GM12865 (cell line): ENCODE results near the gene BLOC1S5.

Experiments used
- DNase-seq: peaks from one replicate; pipeline ENCODE4 v3.0.0; 2010; ENCODE audit warnings: low read depth
- H3K4me3 ChIP-seq: 2 replicates; pipeline ENCODE4 v1.5.1; 2011; ENCODE audit warnings: mild to moderate bottlenecking, low read depth, low read length, control low read depth
- TF ChIP-seq, protein P1 (sequence below): IDR thresholded peaks from 2 replicates; pipeline ENCODE4 v1.5.1; 2011; ENCODE audit warnings: low read length, control low read depth, low read depth, inconsistent platforms; ENCODE audit not compliant: insufficient read depth; ENCODE audit errors: missing control alignments

BLOC1S5 gene

DNA sequence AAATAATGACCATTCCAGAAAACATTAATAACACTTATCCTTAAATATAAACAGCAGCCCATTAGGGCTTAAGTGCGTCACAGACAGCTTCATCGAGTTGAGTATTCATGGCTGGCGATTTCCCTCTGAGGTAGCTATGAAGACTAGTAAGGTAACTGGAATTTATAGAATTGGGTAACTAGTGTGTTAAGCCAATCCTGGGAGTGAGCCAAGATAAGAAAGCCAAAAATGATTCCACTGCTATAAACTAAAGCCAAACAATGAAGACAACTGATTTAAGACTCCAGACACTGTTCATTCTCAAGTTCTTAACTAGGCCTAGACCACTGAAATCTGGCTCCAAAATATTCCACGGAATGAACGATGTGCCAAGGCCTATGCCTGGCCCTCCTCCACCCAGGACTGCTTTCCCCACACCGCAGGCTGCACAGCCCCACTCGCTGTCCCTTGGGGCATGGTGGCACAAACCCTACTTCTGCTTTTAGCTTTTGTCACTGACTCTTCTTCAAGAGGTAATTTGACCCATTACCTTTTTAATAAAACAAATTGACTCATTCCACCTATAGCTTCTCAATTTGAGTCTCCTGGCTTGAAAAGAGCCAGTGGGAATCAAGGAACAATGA, 66.0 kb downstream of the BLOC1S5 start:
- no peak for DNase-seq
- TF ChIP-seq, protein P1, sequence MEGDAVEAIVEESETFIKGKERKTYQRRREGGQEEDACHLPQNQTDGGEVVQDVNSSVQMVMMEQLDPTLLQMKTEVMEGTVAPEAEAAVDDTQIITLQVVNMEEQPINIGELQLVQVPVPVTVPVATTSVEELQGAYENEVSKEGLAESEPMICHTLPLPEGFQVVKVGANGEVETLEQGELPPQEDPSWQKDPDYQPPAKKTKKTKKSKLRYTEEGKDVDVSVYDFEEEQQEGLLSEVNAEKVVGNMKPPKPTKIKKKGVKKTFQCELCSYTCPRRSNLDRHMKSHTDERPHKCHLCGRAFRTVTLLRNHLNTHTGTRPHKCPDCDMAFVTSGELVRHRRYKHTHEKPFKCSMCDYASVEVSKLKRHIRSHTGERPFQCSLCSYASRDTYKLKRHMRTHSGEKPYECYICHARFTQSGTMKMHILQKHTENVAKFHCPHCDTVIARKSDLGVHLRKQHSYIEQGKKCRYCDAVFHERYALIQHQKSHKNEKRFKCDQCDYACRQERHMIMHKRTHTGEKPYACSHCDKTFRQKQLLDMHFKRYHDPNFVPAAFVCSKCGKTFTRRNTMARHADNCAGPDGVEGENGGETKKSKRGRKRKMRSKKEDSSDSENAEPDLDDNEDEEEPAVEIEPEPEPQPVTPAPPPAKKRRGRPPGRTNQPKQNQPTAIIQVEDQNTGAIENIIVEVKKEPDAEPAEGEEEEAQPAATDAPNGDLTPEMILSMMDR, result no peak
- H3K4me3 ChIP-seq, result no peak overlapping the region

DNA sequence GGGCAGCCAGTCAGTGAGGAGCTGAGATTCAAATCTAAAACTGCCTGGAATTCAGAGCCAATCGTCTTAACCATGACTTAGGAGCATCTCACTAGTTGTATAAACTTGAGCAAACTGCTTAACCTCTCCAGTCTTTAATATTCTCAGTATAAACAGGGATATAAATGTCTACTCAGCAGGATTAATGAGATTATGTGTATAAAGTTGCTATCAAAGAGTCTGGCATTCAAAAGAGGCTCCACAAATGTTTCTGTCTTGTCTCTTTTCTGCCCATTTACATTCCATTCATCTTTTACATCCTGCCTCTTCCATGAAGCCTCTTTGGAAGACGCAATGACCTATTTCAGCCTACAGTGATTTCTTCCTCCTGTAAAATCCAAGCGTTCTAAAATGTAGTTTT, 66.9 kb downstream of the BLOC1S5 start:
- DNase-seq, result no peak
- TF ChIP-seq, protein P1, result no peak
- no peak overlapping the region for H3K4me3 ChIP-seq

DNA sequence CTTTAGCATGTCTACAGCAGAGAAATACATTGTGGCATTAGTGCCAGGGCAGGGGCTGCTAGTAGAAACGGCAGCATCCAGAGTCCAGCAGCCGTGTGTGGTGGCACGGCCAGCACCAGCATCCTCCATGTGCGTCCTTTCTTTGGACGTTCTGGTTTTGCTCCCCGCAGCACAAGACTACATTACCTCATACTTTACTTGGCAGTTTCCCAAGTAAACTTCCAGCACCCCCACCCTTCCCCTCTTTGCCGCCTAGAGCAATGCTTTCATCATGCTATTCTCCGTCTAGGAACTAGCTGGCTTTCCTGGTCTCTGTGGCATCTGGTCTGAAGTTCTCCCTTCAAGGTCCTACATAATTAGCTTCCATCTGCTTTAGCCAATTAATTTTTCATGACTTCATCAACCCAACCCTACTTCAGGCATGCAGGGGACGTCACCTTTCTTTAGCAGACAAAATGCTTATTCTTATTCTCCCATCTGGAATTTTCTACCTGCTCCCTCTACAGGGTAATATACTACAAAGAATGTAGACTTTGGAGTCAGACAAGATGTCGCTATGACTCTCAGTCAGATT, 67.6 kb downstream of the BLOC1S5 start:
- no peak overlapping the region for H3K4me3 ChIP-seq

DNA sequence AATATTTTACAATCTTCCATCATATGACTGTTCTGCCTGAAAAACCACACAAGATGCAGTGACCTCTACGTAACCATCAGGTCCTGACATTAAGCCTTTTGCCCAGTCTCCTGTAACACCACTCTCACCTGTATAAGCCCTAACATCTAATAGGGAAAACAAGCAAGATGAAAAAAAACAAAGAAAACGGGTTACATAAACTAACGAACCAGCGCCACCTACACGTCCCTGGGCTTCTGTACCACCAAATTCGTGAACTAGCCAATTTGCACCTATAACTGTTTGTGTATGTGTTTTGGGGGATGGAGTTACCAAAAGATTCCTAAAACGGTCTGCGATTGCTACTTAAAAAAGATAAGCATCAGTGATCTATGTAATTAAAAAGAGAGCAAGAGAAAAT, 70.2 kb downstream of the BLOC1S5 start:
- no peak overlapping the region for H3K4me3 ChIP-seq
- TF ChIP-seq, protein P1, result peak; percentile 8
- peak; percentile 21 for DNase-seq

More for the DNA sequence above, 67.6 kb downstream of the BLOC1S5 start:
- TF ChIP-seq, protein P1, result no peak
- DNase-seq, result no peak

DNA sequence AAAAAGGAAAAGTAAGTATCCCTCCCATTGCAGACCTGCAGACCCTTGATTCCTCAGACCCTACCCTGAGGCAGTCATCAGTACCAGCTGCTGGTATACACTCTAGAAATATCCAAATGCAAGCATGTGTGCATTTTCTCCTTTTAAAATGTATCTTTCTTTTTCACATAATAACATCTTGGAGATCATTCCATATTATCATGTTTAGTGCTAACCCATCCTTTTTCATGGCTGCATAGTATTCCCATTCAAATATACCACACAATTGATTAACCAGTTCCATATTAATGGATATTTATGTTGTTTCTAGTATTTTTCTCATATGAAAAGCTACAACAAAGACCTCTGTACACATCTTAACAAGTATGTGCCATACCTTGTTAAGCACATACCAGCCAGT, 70.8 kb downstream of the BLOC1S5 start:
- TF ChIP-seq, protein P1, result no peak
- DNase-seq, result no peak
- no peak overlapping the region for H3K4me3 ChIP-seq

DNA sequence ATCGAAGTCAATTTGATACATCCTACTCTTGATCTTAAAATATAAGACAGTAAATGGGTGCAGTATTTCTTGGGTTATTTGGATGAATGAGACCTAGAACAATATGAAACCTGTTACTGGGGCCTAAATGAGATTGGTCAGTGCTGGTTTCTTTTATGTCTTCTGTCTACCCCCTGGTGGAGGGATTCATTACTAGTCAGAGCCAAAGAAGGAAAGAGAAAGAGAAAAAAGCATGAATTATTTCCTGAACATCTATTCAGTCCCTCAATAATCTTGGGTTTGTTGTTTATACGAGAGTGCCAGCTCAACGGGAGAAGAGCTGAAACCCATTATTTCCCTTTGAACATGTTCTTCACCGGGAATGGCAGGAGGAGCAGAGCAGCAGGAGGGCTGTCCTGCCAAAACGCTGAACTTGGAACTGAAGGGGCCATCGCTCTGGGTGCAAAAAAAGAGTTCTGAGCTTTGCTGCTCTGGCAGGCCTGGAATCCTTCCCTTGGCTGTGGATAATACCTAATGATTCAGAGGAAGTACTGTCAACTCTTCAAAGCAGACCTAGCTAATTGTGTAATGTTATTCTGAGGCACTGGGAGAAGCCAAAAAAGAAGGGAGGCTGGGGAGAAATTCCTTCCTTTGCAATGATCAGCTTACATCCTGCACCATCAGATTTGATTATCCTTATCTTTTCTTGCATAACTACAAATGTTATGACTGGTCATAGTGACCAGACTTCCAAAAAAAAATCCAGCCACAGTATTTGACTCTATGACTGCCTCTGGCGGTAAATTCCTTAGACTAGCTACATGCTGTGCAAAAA, 72.0 kb downstream of the BLOC1S5 start:
- H3K4me3 ChIP-seq, result no peak overlapping the region
- DNase-seq, result peak; percentile 79
- TF ChIP-seq, protein P1, result peak; percentile 47

DNA sequence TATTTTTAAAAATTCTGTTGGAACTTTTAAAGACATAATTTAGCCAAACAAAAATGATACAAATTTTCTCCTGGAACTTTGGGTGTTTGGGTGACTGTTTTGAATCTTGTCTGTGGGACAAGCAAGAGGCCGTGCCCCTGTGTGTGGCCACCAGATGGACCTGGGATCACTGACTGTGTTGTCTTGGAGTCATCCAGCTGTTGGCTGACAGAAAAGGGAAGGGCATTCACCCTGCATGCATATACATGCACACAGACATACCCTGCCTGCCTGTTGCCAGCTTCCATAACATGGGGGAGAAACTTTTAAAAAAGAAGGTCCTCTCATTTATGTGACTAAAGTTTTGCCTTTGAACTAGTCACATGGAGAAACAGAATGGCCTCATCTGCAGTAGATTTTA, 72.7 kb downstream of the BLOC1S5 start:
- peak; percentile 19 for DNase-seq

More for the DNA sequence above, 72.7 kb downstream of the BLOC1S5 start:
- TF ChIP-seq, protein P1, result no peak
- no peak overlapping the region for H3K4me3 ChIP-seq
